BLaER1 treated with 17β-estradiol and CSF1 and Interleukin-3, amounts not matched to agents 10 nM and 100 nM (cell line): Measurements from ENCODE around the gene RNF181.
A peak's percentile ranks its signal among the peaks of the same experiment; 100 is the strongest.

Source experiments
- H3K27ac ChIP-seq, 11 experiments: shearing (Covaris generic); formaldehyde crosslinking; 2 replicates each; pipeline ENCODE4 v1.8.1; 2022
- H3K27me3 ChIP-seq, 11 experiments: shearing (Covaris generic); formaldehyde crosslinking; 2 replicates each; pipeline ENCODE4 v1.8.1; 2022
- H3K36me3 ChIP-seq, 11 experiments: shearing (Covaris generic); formaldehyde crosslinking; 2 replicates each; pipeline ENCODE4 v1.8.1; 2022
- H3K4me1 ChIP-seq, 10 experiments: shearing (Covaris generic); formaldehyde crosslinking; 2 replicates each; pipeline ENCODE4 v1.8.1; 2022
- H3K4me2 ChIP-seq, 11 experiments: shearing (Covaris generic); formaldehyde crosslinking; 2 replicates each; pipeline ENCODE4 v1.8.1; 2022
- H3K4me3 ChIP-seq, 10 experiments: shearing (Covaris generic); formaldehyde crosslinking; 2 replicates each; pipeline ENCODE4 v1.8.1; 2022
- H3K9ac ChIP-seq, 11 experiments: shearing (Covaris generic); formaldehyde crosslinking; 2 replicates each; pipeline ENCODE4 v1.8.1; 2022
- H3K9me3 ChIP-seq, 11 experiments: shearing (Covaris generic); formaldehyde crosslinking; replicated peaks in 1 of 11; 2 replicates each; pipeline ENCODE4 v1.8.1; 2022
- H4K20me1 ChIP-seq, 11 experiments: shearing (Covaris generic); formaldehyde crosslinking; 2 replicates each; pipeline ENCODE4 v1.8.1; 2022
- Cebpa-rat ChIP-seq, 11 experiments: shearing (Covaris generic); IDR thresholded peaks; 2 replicates each; pipeline ENCODE4 v1.8.1; 2022

Gene RNF181

GRCh38 chr2:85623991-85624390 lies 28.4 kb downstream of the RNF181 start:
- Histone ChIP-seq H3K4me1 (peaks cover 0 to 6% (median 0%) of the 10 kb centered on the region in 10 experiments; a peak in 6 of 20 replicates), H3K27ac (no peak overlapping the region), H3K36me3 (peaks cover 98 to 100% (median 100%) of the 10 kb centered on the region in 11 experiments), H3K9ac (no peak overlapping the region), H3K4me2 (no peak overlapping the region), H3K27me3 (no peaks in the 10 kb centered on the region), H4K20me1 (peaks cover 4 to 95% (median 61%) of the 10 kb centered on the region in 11 experiments; a peak in 21 of 22 replicates), H3K4me3 (no peak overlapping the region), H3K9me3 (no peaks in the 10 kb centered on the region)
- TF ChIP-seq Cebpa-rat (IDR thresholded peaks at IDR 0.05): no peak

- Histone ChIP-seq H3K9ac (peak overlapping the region in 2 of 11 experiments; percentile 35 to 48; a peak in 2 of 22 replicates), H4K20me1 (peaks cover 0 to 90% (median 44%) of the 10 kb centered on the region in 11 experiments; a peak in 19 of 22 replicates), H3K36me3 (peaks cover 99 to 100% (median 100%) of the 10 kb centered on the region in 11 experiments), H3K27me3 (no peaks in the 10 kb centered on the region), H3K4me3 (no peak overlapping the region), H3K4me1 (peaks cover 0 to 8% (median 0%) of the 10 kb centered on the region in 10 experiments; a peak in 2 of 20 replicates), H3K4me2 (no peak overlapping the region), H3K27ac (no peak overlapping the region), H3K9me3 (no peaks in the 10 kb centered on the region)
- TF ChIP-seq Cebpa-rat (IDR thresholded peaks at IDR 0.05): no peak
Measured at GRCh38 chr2:85628658-85629057, 33.1 kb downstream of the RNF181 start.

- Histone ChIP-seq H4K20me1 (peaks cover 10 to 91% (median 54%) of the 10 kb centered on the region in 11 experiments; a peak in 21 of 22 replicates), H3K9me3 (no peaks in the 10 kb centered on the region), H3K4me1 (peaks cover 0 to 8% (median 0%) of the 10 kb centered on the region in 10 experiments; a peak in 2 of 20 replicates), H3K9ac (no peak overlapping the region), H3K27ac (no peak overlapping the region), H3K36me3 (peaks cover 97 to 100% (median 99%) of the 10 kb centered on the region in 11 experiments), H3K27me3 (no peaks in the 10 kb centered on the region), H3K4me2 (no peak overlapping the region), H3K4me3 (no peak overlapping the region)
- TF ChIP-seq Cebpa-rat (IDR thresholded peaks at IDR 0.05): no peak
Measured at GRCh38 chr2:85631316-85631715, 35.8 kb downstream of the RNF181 start.

GRCh38 chr2:85635011-85635410 lies 39.5 kb downstream of the RNF181 start:
- Histone ChIP-seq H3K4me3 (no peak overlapping the region), H3K36me3 (peaks cover 97 to 100% (median 98%) of the 10 kb centered on the region in 11 experiments), H3K27me3 (no peaks in the 10 kb centered on the region), H3K27ac (no peak overlapping the region), H3K4me2 (no peak overlapping the region), H4K20me1 (peaks cover 10 to 79% (median 65%) of the 10 kb centered on the region in 11 experiments; a peak in 21 of 22 replicates), H3K9me3 (no peaks in the 10 kb centered on the region), H3K9ac (peak overlapping the region in 2 of 11 experiments; percentile 36 to 40; a peak in 1 of 22 replicates), H3K4me1 (no peaks in the 10 kb centered on the region)
- TF ChIP-seq Cebpa-rat (IDR thresholded peaks at IDR 0.05): no peak

- Histone ChIP-seq H3K9ac (no peak overlapping the region; a peak in 2 of 22 replicates), H3K4me1 (no peaks in the 10 kb centered on the region), H3K27ac (no peak overlapping the region), H3K36me3 (peaks cover 97 to 100% (median 98%) of the 10 kb centered on the region in 11 experiments), H3K4me3 (no peak overlapping the region), H3K27me3 (no peaks in the 10 kb centered on the region), H3K4me2 (no peak overlapping the region), H3K9me3 (no peaks in the 10 kb centered on the region), H4K20me1 (peaks cover 10 to 75% (median 60%) of the 10 kb centered on the region in 11 experiments; a peak in 21 of 22 replicates)
- TF ChIP-seq Cebpa-rat (IDR thresholded peaks at IDR 0.05): no peak
Measured at GRCh38 chr2:85635636-85636035, 40.1 kb downstream of the RNF181 start.

GRCh38 chr2:85642725-85643124 lies 47.2 kb downstream of the RNF181 start:
- Histone ChIP-seq H3K4me2 (no peak overlapping the region), H3K4me1 (peaks cover 2 to 12% (median 9%) of the 10 kb centered on the region in 10 experiments), H3K36me3 (peaks cover 100% of the 10 kb centered on the region in 11 experiments), H3K9me3 (no peaks in the 10 kb centered on the region), H4K20me1 (peaks cover 5 to 72% (median 46%) of the 10 kb centered on the region in 11 experiments; a peak in 19 of 22 replicates), H3K27me3 (no peaks in the 10 kb centered on the region), H3K9ac (no peak overlapping the region), H3K27ac (no peak overlapping the region), H3K4me3 (no peak overlapping the region)
- TF ChIP-seq Cebpa-rat (IDR thresholded peaks at IDR 0.05): no peak

GRCh38 chr2:85644909-85645308 lies 49.4 kb downstream of the RNF181 start:
- H3K4me1 ChIP-seq: peaks cover 10 to 23% (median 19%) of the 10 kb centered on the region in 10 experiments
- H3K4me2 ChIP-seq: no peak overlapping the region
- H4K20me1 ChIP-seq: peaks cover 9 to 86% (median 59%) of the 10 kb centered on the region in 11 experiments; a peak in 19 of 22 replicates
- H3K27ac ChIP-seq: no peak overlapping the region
- no peaks in the 10 kb centered on the region for H3K9me3 ChIP-seq
- H3K4me3 ChIP-seq: no peak overlapping the region
- H3K9ac ChIP-seq: no peak overlapping the region
- peaks cover 100% of the 10 kb centered on the region in 11 experiments for H3K36me3 ChIP-seq
- no peak for TF ChIP-seq Cebpa-rat (IDR thresholded peaks at IDR 0.05)
- no peaks in the 10 kb centered on the region for H3K27me3 ChIP-seq

- no peak overlapping the region for H3K27ac ChIP-seq
- no peak overlapping the region for H3K4me3 ChIP-seq
- H3K4me1 ChIP-seq: peaks cover 10 to 23% (median 19%) of the 10 kb centered on the region in 10 experiments
- no peak for TF ChIP-seq Cebpa-rat (IDR thresholded peaks at IDR 0.05)
- peaks cover 98 to 100% (median 100%) of the 10 kb centered on the region in 11 experiments for H3K36me3 ChIP-seq
- peaks cover 9 to 85% (median 59%) of the 10 kb centered on the region in 11 experiments; a peak in 19 of 22 replicates for H4K20me1 ChIP-seq
- H3K9me3 ChIP-seq: no peaks in the 10 kb centered on the region
- no peak overlapping the region for H3K9ac ChIP-seq
- H3K27me3 ChIP-seq: no peaks in the 10 kb centered on the region
- H3K4me2 ChIP-seq: no peak overlapping the region
Measured at GRCh38 chr2:85646166-85646565, 50.6 kb downstream of the RNF181 start.
